CD4-positive, CD25-positive, alpha-beta regulatory T cell (primary cell): ENCODE results near the gene POLR1A. TPM values are rescaled to one million over a fixed set of nuclear protein-coding genes. Genes with fewer than 3 reads are reported as not detected.
A peak's percentile ranks its signal among the peaks of the same experiment; 100 is the strongest.

Experiments
- ATAC-seq, 2 donors: fragments of 150-1000 bp; cut with Tn5 transposase; one replicate each; pipeline ENCODE4 v1.10.0; 2021; ENCODE audit warnings: low read depth in 2 of 2, moderate number of reproducible peaks in 2 of 2, moderate library complexity in 1 of 2
- DNase-seq, 3 donors: peaks; one replicate each; pipeline versions ENCODE4 v3.0.0 to v3.0.0-alpha.2; 2012 to 2022; ENCODE audit warnings: mixed read lengths in 1 of 3
- H3K27ac ChIP-seq: one replicate; pipeline ENCODE4 v1.7.0; 2013; ENCODE audit warnings: mild to moderate bottlenecking, low read length; ENCODE audit not compliant: insufficient read depth, poor library complexity, severe bottlenecking
- H3K27me3 ChIP-seq: one replicate; pipeline ENCODE4 v1.7.0; 2013; ENCODE audit warnings: low read length; ENCODE audit not compliant: control insufficient read depth, insufficient read depth
- H3K36me3 ChIP-seq: one replicate; pipeline ENCODE4 v1.7.0; 2013; ENCODE audit warnings: mild to moderate bottlenecking, low read length, moderate library complexity; ENCODE audit not compliant: control insufficient read depth, insufficient read depth
- H3K4me1 ChIP-seq: 2 replicates; pipeline ENCODE4 v1.7.0; 2013; ENCODE audit warnings: mild to moderate bottlenecking, low read length; ENCODE audit not compliant: insufficient read depth, control insufficient read depth, poor library complexity, severe bottlenecking
- H3K4me3 ChIP-seq: one replicate; pipeline ENCODE4 v1.7.0; 2013; ENCODE audit warnings: low read depth, mild to moderate bottlenecking, low read length, moderate library complexity
- H3K9me3 ChIP-seq, 2 experiments: 1 replicate in 1 of 2; 2 replicates in 1 of 2; pipeline ENCODE4 v1.7.0; 2013; ENCODE audit warnings: low read length in 2 of 2, mild to moderate bottlenecking in 1 of 2, moderate library complexity in 1 of 2; ENCODE audit not compliant: control insufficient read depth in 2 of 2
- H3K27ac Mint-ChIP-seq, 3 donors: one replicate each; pipeline ENCODE4 v1.8.0; 2020 to 2022; ENCODE audit warnings: mild to moderate bottlenecking in 3 of 3, mixed read lengths in 3 of 3, moderate library complexity in 2 of 3
- H3K27me3 Mint-ChIP-seq: one replicate; pipeline ENCODE4 v1.8.0; 2022; ENCODE audit warnings: mild to moderate bottlenecking, mixed read lengths
- H3K36me3 Mint-ChIP-seq: one replicate; pipeline ENCODE4 v1.8.0; 2020; ENCODE audit warnings: mixed read lengths
- H3K4me1 Mint-ChIP-seq, 4 donors: one replicate each; pipeline ENCODE4 v1.8.0; 2020 to 2022; ENCODE audit warnings: mixed read lengths in 4 of 4, mild to moderate bottlenecking in 1 of 4
- H3K4me3 Mint-ChIP-seq, 4 donors: one replicate each; pipeline ENCODE4 v1.8.0; 2020 to 2022; ENCODE audit warnings: mild to moderate bottlenecking in 4 of 4, mixed read lengths in 4 of 4, moderate library complexity in 3 of 4
- H3K9me3 Mint-ChIP-seq, 7 donors: one replicate each; pipeline ENCODE4 v1.8.0; 2020 to 2022; ENCODE audit warnings: mixed read lengths in 7 of 7, mild to moderate bottlenecking in 3 of 7, moderate library complexity in 2 of 7
- polyA plus RNA-seq, 4 donors: library from polyadenylated mRNA; unstranded; fragments of 300-500 nt; fragmentation: Illumina TruSeq; gene quantifications; one replicate each; pipeline ENCODE4 v1.2.3, GENCODE V29; 2021
- total RNA-seq: library from RNA; stranded (reverse); gene quantifications from one replicate; pipeline ENCODE4 v1.2.3, GENCODE V29; 2022

Gene POLR1A
- total and polyA plus RNA-seq, 5 donors from 2014 or later, result 1.3 to 23.9 (median 2.5) TPM

- Mint-ChIP-seq H3K27me3 (no peaks in the 10 kb centered on the region), H3K27ac (peak overlapping the region; percentile 21 to 43 (median 38)), H3K4me3 (no peak overlapping the region), H3K36me3 (peaks cover 64% of the 10 kb centered on the region), H3K9me3 (no peaks in the 10 kb centered on the region), H3K4me1 (peaks cover 0 to 15% (median 7%) of the 10 kb centered on the region in 4 donors)
- DNase-seq (peak in 1 of 3 donors; percentile 10), ATAC-seq (peak in 1 of 2 donors; percentile 43)
- no peak overlapping the region for H3K4me3 ChIP-seq
- H3K36me3 ChIP-seq, result peaks cover 83% of the 10 kb centered on the region
- H3K4me1 ChIP-seq, result peaks cover 6% of the 10 kb centered on the region
- H3K27me3 ChIP-seq, result no peaks in the 10 kb centered on the region
- no peaks in the 10 kb centered on the region for H3K9me3 ChIP-seq
- H3K27ac ChIP-seq, result no peak overlapping the region
These were observed 34.3 kb upstream of the POLR1A start for GRCh38 chr2:86139981-86140380.

GRCh38 chr2:86138736-86139625 is 33.3 kb upstream of the POLR1A start:
- Histone ChIP-seq H3K36me3 (peaks cover 83% of the 10 kb centered on the region), H3K27me3 (no peaks in the 10 kb centered on the region), H3K4me3 (no peak overlapping the region), H3K27ac (no peak overlapping the region), H3K9me3 (no peaks in the 10 kb centered on the region), H3K4me1 (peaks cover 6% of the 10 kb centered on the region)
- H3K9me3 Mint-ChIP-seq, result no peaks in the 10 kb centered on the region
- H3K4me3 Mint-ChIP-seq, result no peak overlapping the region
- peak overlapping the region in 2 of 3 donors; percentile 46 to 91 for H3K27ac Mint-ChIP-seq
- peaks cover 0 to 15% (median 7%) of the 10 kb centered on the region in 4 donors for H3K4me1 Mint-ChIP-seq
- peaks cover 63% of the 10 kb centered on the region for H3K36me3 Mint-ChIP-seq
- ATAC-seq, result no peak
- no peaks in the 10 kb centered on the region for H3K27me3 Mint-ChIP-seq
- DNase-seq, result no peak

GRCh38 chr2:86136141-86136540 is 30.5 kb upstream of the POLR1A start:
- H3K27me3 Mint-ChIP-seq, result no peaks in the 10 kb centered on the region
- Histone ChIP-seq H3K27ac (no peak overlapping the region), H3K36me3 (peaks cover 92% of the 10 kb centered on the region), H3K4me1 (peaks cover 6% of the 10 kb centered on the region), H3K9me3 (no peaks in the 10 kb centered on the region), H3K27me3 (no peaks in the 10 kb centered on the region), H3K4me3 (no peak overlapping the region)
- no peak for DNase-seq
- H3K27ac Mint-ChIP-seq, result no peak overlapping the region
- no peak overlapping the region for H3K4me3 Mint-ChIP-seq
- no peaks in the 10 kb centered on the region for H3K9me3 Mint-ChIP-seq
- peaks cover 0 to 15% (median 6%) of the 10 kb centered on the region in 4 donors for H3K4me1 Mint-ChIP-seq
- no peak for ATAC-seq
- H3K36me3 Mint-ChIP-seq, result peaks cover 72% of the 10 kb centered on the region

GRCh38 chr2:86135653-86136052 is 30.0 kb upstream of the POLR1A start:
- Histone ChIP-seq H3K9me3 (no peaks in the 10 kb centered on the region), H3K27ac (no peak overlapping the region), H3K4me1 (peaks cover 6% of the 10 kb centered on the region), H3K4me3 (no peak overlapping the region), H3K36me3 (peaks cover 92% of the 10 kb centered on the region), H3K27me3 (no peaks in the 10 kb centered on the region)
- Mint-ChIP-seq H3K4me1 (peaks cover 0 to 15% (median 5%) of the 10 kb centered on the region in 4 donors), H3K4me3 (no peak overlapping the region), H3K27me3 (no peaks in the 10 kb centered on the region), H3K36me3 (peaks cover 72% of the 10 kb centered on the region), H3K9me3 (no peaks in the 10 kb centered on the region), H3K27ac (no peak overlapping the region)
- no peak for DNase-seq
- ATAC-seq, result no peak

GRCh38 chr2:86134709-86135108 is 29.0 kb upstream of the POLR1A start:
- no peak for ATAC-seq
- Mint-ChIP-seq H3K27ac (peak overlapping the region in 1 of 3 donors; percentile 32), H3K9me3 (no peaks in the 10 kb centered on the region)

GRCh38 chr2:86124683-86125082 is 19.0 kb upstream of the POLR1A start:
- no peak for DNase-seq
- Histone ChIP-seq H3K27ac (no peak overlapping the region), H3K4me1 (no peaks in the 10 kb centered on the region), H3K4me3 (no peak overlapping the region), H3K27me3 (no peaks in the 10 kb centered on the region), H3K36me3 (peaks cover 98% of the 10 kb centered on the region), H3K9me3 (no peaks in the 10 kb centered on the region)
- Mint-ChIP-seq H3K27me3 (no peaks in the 10 kb centered on the region), H3K4me1 (peaks cover 0 to 4% (median 0%) of the 10 kb centered on the region in 4 donors), H3K4me3 (no peak overlapping the region), H3K36me3 (peaks cover 57% of the 10 kb centered on the region), H3K27ac (no peak overlapping the region), H3K9me3 (peaks cover 0 to 1% (median 0%) of the 10 kb centered on the region in 7 donors)
- no peak for ATAC-seq

More at GRCh38 chr2:86134709-86135108, 29.0 kb upstream of the POLR1A start:
- peaks cover 3% of the 10 kb centered on the region for H3K4me1 ChIP-seq
- peaks cover 98% of the 10 kb centered on the region for H3K36me3 ChIP-seq
- Mint-ChIP-seq H3K27me3 (no peaks in the 10 kb centered on the region), H3K4me3 (no peak overlapping the region), H3K36me3 (peaks cover 72% of the 10 kb centered on the region), H3K4me1 (peaks cover 0 to 6% (median 1%) of the 10 kb centered on the region in 4 donors)
- H3K27ac ChIP-seq, result no peak overlapping the region
- H3K4me3 ChIP-seq, result no peak overlapping the region
- no peak for DNase-seq
- no peaks in the 10 kb centered on the region for H3K27me3 ChIP-seq
- H3K9me3 ChIP-seq, result no peaks in the 10 kb centered on the region

GRCh38 chr2:86123328-86123925 is 17.7 kb upstream of the POLR1A start:
- no peaks in the 10 kb centered on the region for H3K27me3 Mint-ChIP-seq

More at GRCh38 chr2:86123328-86123925, 17.7 kb upstream of the POLR1A start:
- H3K27ac Mint-ChIP-seq, result no peak overlapping the region
- no peak overlapping the region for H3K27ac ChIP-seq
- no peaks in the 10 kb centered on the region for H3K4me1 ChIP-seq
- H3K4me1 Mint-ChIP-seq, result peaks cover 0 to 4% (median 0%) of the 10 kb centered on the region in 4 donors
- DNase-seq (no peak), ATAC-seq (no peak)
- H3K9me3 Mint-ChIP-seq, result peaks cover 0 to 1% (median 0%) of the 10 kb centered on the region in 7 donors
- H3K27me3 ChIP-seq, result no peaks in the 10 kb centered on the region
- H3K36me3 ChIP-seq, result peaks cover 97% of the 10 kb centered on the region
- H3K36me3 Mint-ChIP-seq, result peaks cover 58% of the 10 kb centered on the region
- no peaks in the 10 kb centered on the region for H3K9me3 ChIP-seq
- no peak overlapping the region for H3K4me3 Mint-ChIP-seq
- no peak overlapping the region for H3K4me3 ChIP-seq
